PC-3 (cell line): Measurements from ENCODE around the gene ZNF593OS. TPM values are rescaled to one million over a fixed set of nuclear protein-coding genes. Genes with fewer than 3 reads are reported as not detected.
A peak's percentile ranks its signal among the peaks of the same experiment; 100 is the strongest.

Experiments
- ATAC-seq: fragments of 200-7000 bp; cut with Tn5 transposase; 2 replicates; pipeline ENCODE4 v1.9.1; 2020; ENCODE audit warnings: mild to moderate bottlenecking, moderate library complexity
- BruUV-seq: library from RNA; stranded (reverse); fragments of 400-500 nt; replicated peaks from 2 replicates; lab custom pipeline; 2021; lab: Mats Ljungman, UMichigan
- CTCF ChIA-PET: fragments of 300-600 bp; sonication (Branson Sonifier 250); formaldehyde crosslinking; loops from one replicate; lab custom pipeline; 2022; ENCODE audit warnings: antibody characterized with exemption; lab: Charles Lee
- POLR2A ChIA-PET: fragments of 300-600 bp; sonication (Branson Sonifier 250); formaldehyde crosslinking; loops from one replicate; lab custom pipeline; 2022; ENCODE audit warnings: antibody characterized with exemption; ENCODE audit not compliant: unreplicated experiment; lab: Charles Lee
- DNase-seq: peaks from one replicate; pipeline ENCODE4 v3.0.0-alpha.2; 2015
- H2AFZ ChIP-seq: fragments of 300-600 bp; sonication (generic); 2 replicates; pipeline ENCODE4 v1.6.0; 2016; ENCODE audit warnings: antibody characterized with exemption, low read length
- H3F3A ChIP-seq: fragments of 300-600 bp; sonication (generic); one replicate; pipeline ENCODE4 v1.6.0; 2017; ENCODE audit warnings: antibody characterized with exemption, low read length, control low read depth, mild to moderate bottlenecking; ENCODE audit not compliant: unreplicated experiment
- H3K27ac ChIP-seq: fragments of 300-600 bp; sonication (generic); 2 replicates; pipeline ENCODE4 v1.5.1; 2016; ENCODE audit warnings: mild to moderate bottlenecking, low read length
- H3K27me3 ChIP-seq: fragments of 300-600 bp; sonication (generic); 2 replicates; pipeline ENCODE4 v1.6.1; 2016; ENCODE audit warnings: low read length, mixed read lengths
- H3K36me3 ChIP-seq: fragments of 300-600 bp; sonication (generic); 2 replicates; pipeline ENCODE4 v1.6.1; 2016; ENCODE audit warnings: low read depth, mixed run types, low read length, mixed read lengths
- H3K4me1 ChIP-seq: fragments of 300-600 bp; sonication (generic); 2 replicates; pipeline ENCODE4 v1.5.1; 2016; ENCODE audit warnings: low read length; ENCODE audit not compliant: insufficient read depth
- H3K4me2 ChIP-seq: fragments of 300-600 bp; sonication (generic); 2 replicates; pipeline ENCODE4 v1.6.0; 2016; ENCODE audit warnings: low read length
- H3K4me3 ChIP-seq: fragments of 300-600 bp; sonication (generic); 2 replicates; pipeline ENCODE4 v1.5.1; 2016; ENCODE audit warnings: mild to moderate bottlenecking, low read length, mixed read lengths
- H3K79me2 ChIP-seq: fragments of 300-600 bp; sonication (generic); 2 replicates; pipeline ENCODE4 v1.6.1; 2017; ENCODE audit warnings: low read length, mixed read lengths
- H3K9ac ChIP-seq: fragments of 300-600 bp; sonication (generic); 2 replicates; pipeline ENCODE4 v1.6.0; 2016; ENCODE audit warnings: mild to moderate bottlenecking, low read length
- H3K9me2 ChIP-seq: fragments of 300-600 bp; sonication (generic); replicated peaks from 2 replicates; pipeline ENCODE4 v1.6.1; 2016; ENCODE audit warnings: mixed run types, low read length, mixed read lengths
- H3K9me3 ChIP-seq: fragments of 300-600 bp; sonication (generic); 2 replicates; pipeline ENCODE4 v1.6.1; 2016; ENCODE audit warnings: low read length, mixed read lengths
- H4K20me1 ChIP-seq: fragments of 300-600 bp; sonication (generic); 2 replicates; pipeline ENCODE4 v1.6.1; 2016; ENCODE audit warnings: low read length, mixed read lengths
- CTCF ChIP-seq: fragments of 300-600 bp; sonication (generic); conservative IDR thresholded peaks from 2 replicates; pipeline ENCODE4 v1.5.1; 2017; ENCODE audit warnings: antibody characterized with exemption, low read depth, mild to moderate bottlenecking, low read length
- EZH2 ChIP-seq: fragments of 300-600 bp; sonication (generic); IDR thresholded peaks from one replicate; pipeline ENCODE4 v1.6.1; 2017; ENCODE audit warnings: antibody characterized with exemption, mild to moderate bottlenecking, low read length; ENCODE audit not compliant: unreplicated experiment
- EZH2phosphoT487 ChIP-seq: fragments of 300-600 bp; sonication (generic); IDR thresholded peaks from 2 replicates; pipeline ENCODE4 v1.6.1; 2018; ENCODE audit warnings: mild to moderate bottlenecking, antibody characterized with exemption, low read length, borderline replicate concordance
- intact Hi-C: fragments of 100-400 bp; cut with micrococcal nuclease; formaldehyde crosslinking; loops from 2 replicates; pipeline ENCODE4 v1.9.0; 2023
- total RNA-seq: library from RNA; depleted of rRNA; stranded (reverse); fragments of >200 nt; gene quantifications from 2 replicates; pipeline ENCODE4 v1.2.3, GENCODE V29; 2014

ZNF593OS gene
- total RNA-seq, 1 experiment from 2014 or later, result not detected

GRCh38 chr1:26184086-26184485, 12.5 kb upstream of the ZNF593OS start:
- CTCF ChIA-PET, result no interaction called here
- H2AFZ ChIP-seq, result no peak overlapping the region
- ATAC-seq, result no peak
- no peaks in the 10 kb centered on the region for H3F3A ChIP-seq
- H3K4me2 ChIP-seq, result no peak overlapping the region
- H3K9me3 ChIP-seq, result no peaks in the 10 kb centered on the region
- no peaks in the 10 kb centered on the region for H3K9me2 ChIP-seq
- peaks cover 17% of the 10 kb centered on the region for H3K4me1 ChIP-seq
- no peak overlapping the region for H3K4me3 ChIP-seq
- H3K9ac ChIP-seq, result no peak overlapping the region
- TF ChIP-seq EZH2phosphoT487 (no peak), EZH2 (no peak), CTCF (no peak)
- H3K36me3 ChIP-seq, result peaks cover under 1% of the 10 kb centered on the region; the same call in 1 of the 2 replicates
- no peak for DNase-seq
- intact Hi-C loops, result no loop called here
- no peaks in the 10 kb centered on the region for H4K20me1 ChIP-seq
- no TSS peak for BruUV-seq
- no peak overlapping the region for H3K27ac ChIP-seq
- POLR2A ChIA-PET, result no interaction called here
- peaks cover 4% of the 10 kb centered on the region; the same call in 1 of the 2 replicates for H3K79me2 ChIP-seq
- H3K27me3 ChIP-seq, result no peaks in the 10 kb centered on the region

- Histone ChIP-seq H3K9ac (peak overlapping the region; percentile 59), H3K9me2 (no peaks in the 10 kb centered on the region), H2AFZ (no peak overlapping the region), H3K27ac (peak overlapping the region; percentile 94), H3K4me3 (peak overlapping the region; percentile 25; the same call in 1 of the 2 replicates), H3K4me2 (peak overlapping the region; percentile 59), H3K36me3 (no peaks in the 10 kb centered on the region; the same call in 1 of the 2 replicates), H3K4me1 (peaks cover 28% of the 10 kb centered on the region), H3F3A (no peaks in the 10 kb centered on the region), H3K9me3 (no peaks in the 10 kb centered on the region), H3K79me2 (peaks cover 13% of the 10 kb centered on the region), H4K20me1 (no peaks in the 10 kb centered on the region), H3K27me3 (no peaks in the 10 kb centered on the region)
- ChIA-PET POLR2A (no interaction called here), CTCF (interaction anchor here (0.6 kb wide), 1 partner anchor 613 kb away, joined by 6 read pairs; no protein-coding TSS in a partner anchor)
- no peak for ATAC-seq
- no peak for DNase-seq
- BruUV-seq, result no TSS peak
- TF ChIP-seq EZH2, result no peak
- no peak for TF ChIP-seq CTCF
- no peak for TF ChIP-seq EZH2phosphoT487
- intact Hi-C loops, result no loop called here
Observed at GRCh38 chr1:26182383-26182696, 10.7 kb upstream of the ZNF593OS start.

- Histone ChIP-seq H3K9me2 (no peaks in the 10 kb centered on the region), H3K79me2 (peaks cover 13% of the 10 kb centered on the region), H3K4me3 (peak overlapping the region; percentile 25; the same call in 1 of the 2 replicates), H3K4me2 (peak overlapping the region; percentile 59), H3K9me3 (no peaks in the 10 kb centered on the region), H2AFZ (no peak overlapping the region), H3F3A (no peaks in the 10 kb centered on the region), H3K27me3 (no peaks in the 10 kb centered on the region), H3K4me1 (peaks cover 32% of the 10 kb centered on the region), H3K9ac (peak overlapping the region; percentile 59), H3K36me3 (no peaks in the 10 kb centered on the region; the same call in 1 of the 2 replicates), H4K20me1 (no peaks in the 10 kb centered on the region), H3K27ac (peak overlapping the region; percentile 94)
- DNase-seq, result peak; percentile 96
- peak; percentile 75 for ATAC-seq
- CTCF ChIA-PET, result interaction anchor here (0.6 kb wide), 1 partner anchor 614 kb away, joined by 6 read pairs; no protein-coding TSS in a partner anchor
- no TSS peak for BruUV-seq
- POLR2A ChIA-PET, result no interaction called here
- intact Hi-C loops, result no loop called here
- TF ChIP-seq CTCF (no peak), EZH2 (no peak), EZH2phosphoT487 (no peak)
Observed at GRCh38 chr1:26181586-26182382, 10.2 kb upstream of the ZNF593OS start.
